Measurements from ENCODE around the gene LGR5. TPM values are rescaled to one million over a fixed set of nuclear protein-coding genes. Genes with fewer than 3 reads are reported as not detected.
A peak's percentile ranks its signal among the peaks of the same experiment; 100 is the strongest.

LGR5 gene
- total and polyA plus RNA-seq, 2 donors (not counting 1 experiment from before 2014, with no cell fraction given), result not detected

DNA sequence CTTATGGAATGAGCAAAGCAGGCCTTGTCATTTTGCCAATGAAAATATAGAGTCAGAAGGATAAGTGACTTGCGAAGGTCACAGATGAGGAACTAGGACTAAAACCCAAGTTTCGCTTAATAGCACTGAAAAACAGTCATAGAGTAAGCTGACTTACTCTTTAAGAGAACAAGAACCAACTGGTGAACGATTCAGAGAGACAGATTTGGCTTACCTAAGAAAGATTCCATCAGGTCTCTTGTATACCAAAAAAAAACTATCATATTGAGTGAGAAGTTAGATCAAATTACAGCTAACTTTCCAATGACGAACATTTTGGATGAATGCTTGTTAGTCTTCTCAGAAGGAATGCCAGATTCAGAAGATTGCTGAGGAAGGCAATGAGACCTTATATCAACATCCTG, 149.9 kb downstream of the LGR5 start:
- no peak overlapping the region for H3K9ac ChIP-seq (ENCODE audit: insufficient read depth, low read length)

DNA sequence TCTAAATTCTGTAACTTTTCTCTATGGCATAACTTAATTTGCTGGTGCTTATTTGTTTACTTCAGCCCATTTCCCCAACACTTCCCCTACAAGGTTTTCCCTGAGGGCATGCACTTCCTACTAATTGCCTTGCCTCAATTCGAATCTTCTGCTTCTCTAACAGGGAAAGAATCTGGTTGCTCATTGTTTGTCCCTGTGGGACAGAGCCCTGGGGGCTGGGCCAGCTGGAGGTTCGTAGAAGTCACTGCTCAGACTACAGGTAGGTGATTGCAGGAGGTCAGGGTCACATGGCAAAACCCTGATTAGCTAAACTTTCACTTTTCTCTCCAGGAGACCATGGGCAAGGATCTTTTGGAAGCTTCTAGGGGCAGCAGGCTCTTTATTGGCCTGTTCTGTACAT, 152.0 kb downstream of the LGR5 start:
- Histone ChIP-seq H2AFZ (ENCODE audit: low read length) (no peak overlapping the region), H3K9me3 (ENCODE audit: control insufficient read depth, insufficient read depth, low read depth, low read length) (no peaks in the 10 kb centered on the region), H3K4me1 (ENCODE audit: control insufficient read depth, extremely low read depth, insufficient read depth, low read length) (no peaks in the 10 kb centered on the region), H3K79me2 (ENCODE audit: control insufficient read depth, insufficient read depth, low read length) (no peaks in the 10 kb centered on the region), H4K20me1 (ENCODE audit: control insufficient read depth, extremely low read depth, insufficient read depth, low read length) (no peaks in the 10 kb centered on the region), H3K4me3 (replicated peaks in 1 of 4; ENCODE audit: control extremely low read depth in 1 of 4, insufficient read depth in 1 of 4, low read depth in 3 of 4, low read length in 4 of 4) (no peak overlapping the region), H3K9ac (ENCODE audit: insufficient read depth, low read length) (no peak overlapping the region), H3K27me3 (ENCODE audit: control insufficient read depth, insufficient read depth, low read length) (no peaks in the 10 kb centered on the region), H3K27ac (ENCODE audit: insufficient read depth, low read length) (no peak overlapping the region), H3K4me2 (ENCODE audit: extremely low read depth, insufficient read depth, low read length) (no peak overlapping the region), H3K36me3 (ENCODE audit: control insufficient read depth, insufficient read depth, low read length) (no peaks in the 10 kb centered on the region)
- TF ChIP-seq EZH2 (IDR thresholded peaks at IDR 0.05; ENCODE audit: low read length, missing control alignments), result no peak
- TF ChIP-seq, protein P1, sequence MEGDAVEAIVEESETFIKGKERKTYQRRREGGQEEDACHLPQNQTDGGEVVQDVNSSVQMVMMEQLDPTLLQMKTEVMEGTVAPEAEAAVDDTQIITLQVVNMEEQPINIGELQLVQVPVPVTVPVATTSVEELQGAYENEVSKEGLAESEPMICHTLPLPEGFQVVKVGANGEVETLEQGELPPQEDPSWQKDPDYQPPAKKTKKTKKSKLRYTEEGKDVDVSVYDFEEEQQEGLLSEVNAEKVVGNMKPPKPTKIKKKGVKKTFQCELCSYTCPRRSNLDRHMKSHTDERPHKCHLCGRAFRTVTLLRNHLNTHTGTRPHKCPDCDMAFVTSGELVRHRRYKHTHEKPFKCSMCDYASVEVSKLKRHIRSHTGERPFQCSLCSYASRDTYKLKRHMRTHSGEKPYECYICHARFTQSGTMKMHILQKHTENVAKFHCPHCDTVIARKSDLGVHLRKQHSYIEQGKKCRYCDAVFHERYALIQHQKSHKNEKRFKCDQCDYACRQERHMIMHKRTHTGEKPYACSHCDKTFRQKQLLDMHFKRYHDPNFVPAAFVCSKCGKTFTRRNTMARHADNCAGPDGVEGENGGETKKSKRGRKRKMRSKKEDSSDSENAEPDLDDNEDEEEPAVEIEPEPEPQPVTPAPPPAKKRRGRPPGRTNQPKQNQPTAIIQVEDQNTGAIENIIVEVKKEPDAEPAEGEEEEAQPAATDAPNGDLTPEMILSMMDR (conservative IDR thresholded peaks at IDR 0.05 in 1 of 2, IDR thresholded peaks at IDR 0.05 in 1 of 2; ENCODE audit: low read depth in 1 of 2, low read length in 2 of 2), result no peak
- no peak for DNase-seq (ENCODE audit: low read depth in 2 of 2)

More for the DNA sequence above, 149.9 kb downstream of the LGR5 start:
- no peaks in the 10 kb centered on the region for H3K36me3 ChIP-seq (ENCODE audit: control insufficient read depth, insufficient read depth, low read length)
- TF ChIP-seq EZH2 (IDR thresholded peaks at IDR 0.05; ENCODE audit: low read length, missing control alignments), result no peak
- TF ChIP-seq, protein P1 (conservative IDR thresholded peaks at IDR 0.05 in 1 of 2, IDR thresholded peaks at IDR 0.05 in 1 of 2; ENCODE audit: low read depth in 1 of 2, low read length in 2 of 2), result no peak
- no peaks in the 10 kb centered on the region for H4K20me1 ChIP-seq (ENCODE audit: control insufficient read depth, extremely low read depth, insufficient read depth, low read length)
- peak in 1 of 2 donors; percentile 52 for DNase-seq (ENCODE audit: low read depth in 2 of 2)
- no peaks in the 10 kb centered on the region for H3K79me2 ChIP-seq (ENCODE audit: control insufficient read depth, insufficient read depth, low read length)
- no peak overlapping the region for H2AFZ ChIP-seq (ENCODE audit: low read length)
- H3K4me1 ChIP-seq (ENCODE audit: control insufficient read depth, extremely low read depth, insufficient read depth, low read length), result no peaks in the 10 kb centered on the region
- H3K4me3 ChIP-seq (replicated peaks in 1 of 4; ENCODE audit: control extremely low read depth in 1 of 4, insufficient read depth in 1 of 4, low read depth in 3 of 4, low read length in 4 of 4), result no peak overlapping the region
- H3K27ac ChIP-seq (ENCODE audit: insufficient read depth, low read length), result no peak overlapping the region
- no peaks in the 10 kb centered on the region for H3K9me3 ChIP-seq (ENCODE audit: control insufficient read depth, insufficient read depth, low read depth, low read length)
- H3K4me2 ChIP-seq (ENCODE audit: extremely low read depth, insufficient read depth, low read length), result no peak overlapping the region
- H3K27me3 ChIP-seq (ENCODE audit: control insufficient read depth, insufficient read depth, low read length), result no peaks in the 10 kb centered on the region

GRCh38 chr12:71592841-71593240, 153.2 kb downstream of the LGR5 start:
- no peaks in the 10 kb centered on the region for H3K27me3 ChIP-seq (ENCODE audit: control insufficient read depth, insufficient read depth, low read length)
- no peak overlapping the region for H3K4me2 ChIP-seq (ENCODE audit: extremely low read depth, insufficient read depth, low read length)
- no peaks in the 10 kb centered on the region for H3K4me1 ChIP-seq (ENCODE audit: control insufficient read depth, extremely low read depth, insufficient read depth, low read length)
- TF ChIP-seq EZH2 (IDR thresholded peaks at IDR 0.05; ENCODE audit: low read length, missing control alignments), result no peak
- TF ChIP-seq, protein P1 (conservative IDR thresholded peaks at IDR 0.05 in 1 of 2, IDR thresholded peaks at IDR 0.05 in 1 of 2; ENCODE audit: low read depth in 1 of 2, low read length in 2 of 2), result no peak
- H3K36me3 ChIP-seq (ENCODE audit: control insufficient read depth, insufficient read depth, low read length), result no peaks in the 10 kb centered on the region
- H3K79me2 ChIP-seq (ENCODE audit: control insufficient read depth, insufficient read depth, low read length), result no peaks in the 10 kb centered on the region
- H3K9ac ChIP-seq (ENCODE audit: insufficient read depth, low read length), result no peak overlapping the region
- H4K20me1 ChIP-seq (ENCODE audit: control insufficient read depth, extremely low read depth, insufficient read depth, low read length), result no peaks in the 10 kb centered on the region
- H3K27ac ChIP-seq (ENCODE audit: insufficient read depth, low read length), result no peak overlapping the region
- H2AFZ ChIP-seq (ENCODE audit: low read length), result no peak overlapping the region
- H3K4me3 ChIP-seq (replicated peaks in 1 of 4; ENCODE audit: control extremely low read depth in 1 of 4, insufficient read depth in 1 of 4, low read depth in 3 of 4, low read length in 4 of 4), result no peak overlapping the region
- no peaks in the 10 kb centered on the region for H3K9me3 ChIP-seq (ENCODE audit: control insufficient read depth, insufficient read depth, low read depth, low read length)
- no peak for DNase-seq (ENCODE audit: low read depth in 2 of 2)
